Duodenal mucosa (tissue), 2 donors: Measurements from ENCODE around the gene UCK2.

ENCODE experiments used
- H3K27ac ChIP-seq: one replicate; pipeline ENCODE4 v1.7.0; 2013; ENCODE audit warnings: low read depth, low read length
- H3K27me3 ChIP-seq, 2 donors: one replicate each; pipeline ENCODE4 v1.7.0; 2013; ENCODE audit warnings: low read length in 2 of 2, control low read depth in 1 of 2; ENCODE audit not compliant: insufficient read depth in 2 of 2, control insufficient read depth in 1 of 2
- H3K36me3 ChIP-seq, 2 donors: one replicate each; pipeline ENCODE4 v1.7.0; 2013; ENCODE audit warnings: low read length in 2 of 2, control low read depth in 1 of 2; ENCODE audit not compliant: insufficient read depth in 2 of 2, control insufficient read depth in 1 of 2
- H3K4me1 ChIP-seq, 2 donors: one replicate each; pipeline ENCODE4 v1.7.0; 2013; ENCODE audit warnings: low read length in 2 of 2, control low read depth in 1 of 2; ENCODE audit not compliant: insufficient read depth in 2 of 2, control insufficient read depth in 1 of 2
- H3K4me3 ChIP-seq, 2 donors: one replicate each; pipeline ENCODE4 v1.7.0; 2013; ENCODE audit warnings: low read length in 2 of 2, low read depth in 1 of 2
- H3K9ac ChIP-seq, 2 donors: one replicate each; pipeline ENCODE4 v1.7.0; 2013; ENCODE audit warnings: low read length in 2 of 2, low read depth in 1 of 2
- H3K9me3 ChIP-seq, 2 donors: one replicate each; pipeline ENCODE4 v1.7.0; 2013; ENCODE audit warnings: low read length in 2 of 2, control low read depth in 1 of 2; ENCODE audit not compliant: control insufficient read depth in 1 of 2

Gene UCK2

DNA sequence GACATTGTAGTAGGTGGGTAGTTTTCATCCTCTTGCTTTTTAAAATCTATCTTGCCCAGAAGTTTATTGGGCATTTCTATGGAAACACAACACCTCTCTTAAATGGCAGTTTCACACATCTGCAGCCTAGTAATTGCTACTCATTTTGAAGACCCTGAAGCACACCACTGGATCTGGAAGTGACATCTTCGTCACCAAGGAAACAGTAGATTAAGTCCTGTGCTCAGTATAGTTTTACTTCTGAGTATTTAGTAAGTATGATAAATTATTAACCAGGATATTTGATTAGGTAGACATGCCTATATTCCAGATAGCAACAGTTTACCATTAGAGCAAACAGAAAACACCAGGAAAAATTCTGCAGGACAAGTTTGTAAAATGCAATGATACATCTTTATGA is 48.7 kb downstream of the UCK2 start:
- Histone ChIP-seq H3K27me3 (no peaks in the 10 kb centered on the region), H3K4me1 (peaks cover 17 to 34% of the 10 kb centered on the region in 2 donors), H3K36me3 (no peaks in the 10 kb centered on the region), H3K9ac (peak overlapping the region in 1 of 2 donors; percentile 27), H3K27ac (peak overlapping the region; percentile 30), H3K9me3 (peaks cover 0 to 6% of the 10 kb centered on the region in 2 donors), H3K4me3 (peak overlapping the region in 1 of 2 donors; percentile 20)

GRCh38 chr1:165877411-165877810 is 50.0 kb downstream of the UCK2 start:
- Histone ChIP-seq H3K4me3 (no peak overlapping the region), H3K36me3 (peaks cover 0 to 3% of the 10 kb centered on the region in 2 donors), H3K9ac (no peak overlapping the region), H3K9me3 (peaks cover 0 to 6% of the 10 kb centered on the region in 2 donors), H3K27ac (no peak overlapping the region), H3K27me3 (no peaks in the 10 kb centered on the region), H3K4me1 (peaks cover 14 to 29% of the 10 kb centered on the region in 2 donors)

- H3K9me3 ChIP-seq = peaks cover 0 to 6% of the 10 kb centered on the region in 2 donors
- peaks cover 14 to 29% of the 10 kb centered on the region in 2 donors for H3K4me1 ChIP-seq
- H3K4me3 ChIP-seq = no peak overlapping the region
- peaks cover 0 to 5% of the 10 kb centered on the region in 2 donors for H3K36me3 ChIP-seq
- H3K27ac ChIP-seq = no peak overlapping the region
- no peaks in the 10 kb centered on the region for H3K27me3 ChIP-seq
- H3K9ac ChIP-seq = no peak overlapping the region
These were observed 50.6 kb downstream of the UCK2 start for GRCh38 chr1:165877940-165878556.

GRCh38 chr1:165879946-165880345 is 52.5 kb downstream of the UCK2 start:
- H3K36me3 ChIP-seq = peaks cover 0 to 5% of the 10 kb centered on the region in 2 donors
- no peak overlapping the region for H3K27ac ChIP-seq
- H3K9ac ChIP-seq = no peak overlapping the region
- H3K4me1 ChIP-seq = peaks cover 25 to 35% of the 10 kb centered on the region in 2 donors
- H3K4me3 ChIP-seq = no peak overlapping the region
- peaks cover 0 to 6% of the 10 kb centered on the region in 2 donors for H3K9me3 ChIP-seq
- no peaks in the 10 kb centered on the region for H3K27me3 ChIP-seq

DNA sequence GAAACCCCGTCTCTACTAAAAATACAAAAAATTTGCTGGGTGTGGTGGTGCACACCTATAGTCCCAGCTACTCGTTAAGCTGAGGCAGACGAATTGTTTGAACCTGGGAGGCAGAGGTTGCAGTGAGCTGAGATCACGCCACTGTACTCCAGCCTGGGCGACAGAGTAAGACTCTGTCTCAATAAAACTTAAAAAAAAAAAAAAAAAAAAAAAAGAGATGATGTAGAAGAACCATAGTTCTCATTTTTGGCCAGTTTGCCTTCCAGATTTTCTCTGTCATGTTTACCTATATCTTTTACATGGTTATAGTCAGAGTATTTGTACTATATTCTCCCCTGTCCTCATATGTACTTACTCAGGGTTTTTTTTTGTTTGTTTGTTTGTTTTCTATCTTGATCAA is 53.6 kb downstream of the UCK2 start:
- peaks cover 21 to 31% of the 10 kb centered on the region in 2 donors for H3K4me1 ChIP-seq
- H3K27me3 ChIP-seq = no peaks in the 10 kb centered on the region
- peaks cover 0 to 6% of the 10 kb centered on the region in 2 donors for H3K9me3 ChIP-seq
- peaks cover 0 to 5% of the 10 kb centered on the region in 2 donors for H3K36me3 ChIP-seq
- no peak overlapping the region for H3K4me3 ChIP-seq
- H3K27ac ChIP-seq = no peak overlapping the region
- H3K9ac ChIP-seq = no peak overlapping the region

DNA sequence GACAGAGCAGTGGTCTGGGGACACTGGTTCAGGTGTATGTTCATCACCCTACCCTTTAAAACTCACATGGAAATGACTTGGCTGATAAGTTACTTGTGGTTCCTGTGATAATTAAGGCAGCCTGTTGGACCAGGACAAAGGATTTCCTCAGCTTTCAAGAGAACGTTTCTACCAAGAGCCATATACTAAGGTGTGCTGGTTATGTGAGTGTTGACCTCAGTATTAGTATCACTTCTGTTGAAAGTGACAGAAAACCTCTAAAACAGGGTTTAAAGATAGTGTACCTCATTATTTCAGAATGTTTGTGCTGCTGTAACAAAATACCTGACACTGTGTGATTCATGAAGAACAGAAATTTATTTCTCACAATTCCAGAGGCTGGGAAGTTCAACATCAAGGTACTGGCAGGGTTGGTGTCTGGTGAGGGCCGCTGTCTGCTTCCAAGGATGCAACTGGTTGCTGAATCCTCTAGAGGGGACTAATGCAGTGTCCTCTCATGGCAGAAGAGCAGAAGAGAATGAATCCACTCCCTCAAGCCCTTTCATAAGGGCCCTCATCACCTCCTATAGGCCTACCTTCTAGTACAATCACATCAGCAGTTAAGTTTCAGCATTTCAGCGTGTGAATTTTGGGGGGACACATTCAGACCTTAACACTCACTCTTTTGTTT is 54.9 kb downstream of the UCK2 start:
- Histone ChIP-seq H3K9ac (no peak overlapping the region), H3K27me3 (no peaks in the 10 kb centered on the region), H3K27ac (no peak overlapping the region), H3K9me3 (peaks cover 0 to 5% of the 10 kb centered on the region in 2 donors), H3K4me1 (peaks cover 25 to 32% of the 10 kb centered on the region in 2 donors), H3K36me3 (peaks cover 0 to 5% of the 10 kb centered on the region in 2 donors), H3K4me3 (no peak overlapping the region)

GRCh38 chr1:165883056-165883455 is 55.6 kb downstream of the UCK2 start:
- no peak overlapping the region for H3K9ac ChIP-seq
- no peaks in the 10 kb centered on the region for H3K27me3 ChIP-seq
- H3K4me3 ChIP-seq = no peak overlapping the region
- H3K27ac ChIP-seq = no peak overlapping the region
- peaks cover 33 to 34% of the 10 kb centered on the region in 2 donors for H3K4me1 ChIP-seq
- peaks cover 0 to 2% of the 10 kb centered on the region in 2 donors for H3K9me3 ChIP-seq
- peaks cover 0 to 5% of the 10 kb centered on the region in 2 donors for H3K36me3 ChIP-seq

DNA sequence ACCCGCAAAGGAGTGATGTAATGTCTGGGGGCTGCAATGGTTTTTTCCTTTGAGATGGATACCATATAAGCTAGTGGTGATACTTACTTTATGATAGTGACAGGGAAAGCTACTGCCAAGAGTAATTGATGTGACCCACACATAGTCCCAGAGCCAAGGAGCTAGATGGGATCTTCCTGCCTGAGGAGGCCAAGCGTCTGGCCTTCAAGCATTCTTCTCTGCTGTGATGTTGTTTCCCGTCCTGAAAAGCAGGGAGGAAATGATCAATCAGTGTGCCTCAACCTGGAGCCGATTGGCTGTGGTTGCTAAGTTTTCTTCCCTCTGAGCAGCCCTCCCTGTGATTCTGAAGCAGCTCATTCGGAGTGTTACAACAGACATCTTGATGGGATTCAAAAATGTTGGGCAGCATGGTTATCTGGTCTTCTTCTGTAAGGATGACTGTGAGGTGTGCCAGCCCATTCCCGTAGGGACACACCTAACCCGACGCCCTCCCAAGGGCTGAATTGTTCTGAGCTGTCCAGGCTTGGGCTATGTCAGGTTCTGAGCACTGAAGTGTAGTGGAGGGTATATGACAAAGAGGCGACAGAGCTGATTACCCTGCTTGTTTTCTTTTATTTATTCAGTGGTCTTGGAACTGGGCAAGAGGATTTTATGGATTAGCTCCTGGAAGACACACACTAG is 56.7 kb downstream of the UCK2 start:
- peaks cover 34 to 35% of the 10 kb centered on the region in 2 donors for H3K4me1 ChIP-seq
- H3K27ac ChIP-seq = no peak overlapping the region
- peaks cover 0 to 5% of the 10 kb centered on the region in 2 donors for H3K36me3 ChIP-seq
- no peak overlapping the region for H3K4me3 ChIP-seq
- H3K9me3 ChIP-seq = no peaks in the 10 kb centered on the region
- H3K9ac ChIP-seq = no peak overlapping the region
- H3K27me3 ChIP-seq = no peaks in the 10 kb centered on the region

DNA sequence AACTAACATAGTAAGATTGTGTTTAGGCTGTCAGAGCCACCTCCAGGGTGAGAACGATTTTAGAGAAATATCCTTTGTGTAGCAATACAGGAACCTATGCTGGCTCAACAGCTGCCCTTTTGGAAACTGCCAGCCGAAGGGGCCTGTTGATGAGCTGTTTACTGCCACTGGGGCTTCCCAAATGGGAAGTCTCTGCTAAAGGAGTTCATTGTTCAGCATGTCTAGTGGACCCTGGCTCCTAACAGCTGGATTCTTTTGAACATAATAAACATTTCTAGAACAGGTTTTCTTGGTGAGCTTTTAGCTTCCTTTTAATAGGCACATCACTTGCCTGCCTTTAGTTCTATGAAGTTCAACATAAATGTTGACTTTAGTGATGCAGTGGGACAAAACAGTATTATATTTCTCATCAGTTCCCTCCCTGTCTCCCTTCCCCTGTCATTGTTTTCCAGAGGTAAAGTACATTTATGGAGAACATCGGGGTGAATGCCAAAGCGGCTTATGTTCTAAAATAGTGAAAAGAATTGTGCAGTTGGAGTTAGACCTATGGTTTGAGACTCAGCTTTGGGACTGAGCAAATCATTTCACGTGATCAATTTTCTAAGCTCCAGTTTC is 57.4 kb downstream of the UCK2 start:
- Histone ChIP-seq H3K9ac (no peak overlapping the region), H3K27ac (no peak overlapping the region), H3K4me1 (peaks cover 34 to 35% of the 10 kb centered on the region in 2 donors), H3K9me3 (no peaks in the 10 kb centered on the region), H3K4me3 (no peak overlapping the region), H3K36me3 (peaks cover 0 to 6% of the 10 kb centered on the region in 2 donors), H3K27me3 (no peaks in the 10 kb centered on the region)

- Histone ChIP-seq H3K4me3 (no peak overlapping the region), H3K27me3 (no peaks in the 10 kb centered on the region), H3K9ac (no peak overlapping the region), H3K27ac (no peak overlapping the region), H3K9me3 (no peaks in the 10 kb centered on the region), H3K36me3 (peaks cover 0 to 7% of the 10 kb centered on the region in 2 donors), H3K4me1 (peaks cover 34 to 35% of the 10 kb centered on the region in 2 donors)
These were observed 57.9 kb downstream of the UCK2 start for GRCh38 chr1:165885305-165885694.
